Measurements from ENCODE around the gene GRIA4. TPM values are rescaled to one million over a fixed set of nuclear protein-coding genes. Genes with fewer than 3 reads are reported as not detected.

GRIA4 gene
- total and polyA plus RNA-seq, 2 of the 13 experiments (the other 11 are each of a cell fraction or from before 2014, with no cell fraction given) = not detected

DNA sequence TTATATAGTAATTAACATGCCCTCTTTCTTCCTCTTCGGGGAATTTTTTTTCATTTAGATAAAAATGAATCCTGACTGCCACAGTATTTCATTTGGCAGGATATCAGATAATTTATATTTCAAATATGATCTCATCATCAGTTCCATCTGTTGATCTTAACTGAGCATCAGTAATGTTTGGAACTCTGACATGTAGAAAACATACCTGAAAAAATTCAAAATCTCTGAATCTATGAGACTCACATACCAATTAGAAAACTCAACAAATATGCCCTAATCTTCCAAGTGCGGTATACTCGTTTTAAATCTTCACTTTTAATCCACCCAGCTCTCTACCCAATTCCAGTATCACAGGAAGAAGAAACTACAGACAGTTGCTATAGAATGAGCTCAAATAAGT, 250.2 kb downstream of the GRIA4 start (continued):
- TF ChIP-seq, protein P1, sequence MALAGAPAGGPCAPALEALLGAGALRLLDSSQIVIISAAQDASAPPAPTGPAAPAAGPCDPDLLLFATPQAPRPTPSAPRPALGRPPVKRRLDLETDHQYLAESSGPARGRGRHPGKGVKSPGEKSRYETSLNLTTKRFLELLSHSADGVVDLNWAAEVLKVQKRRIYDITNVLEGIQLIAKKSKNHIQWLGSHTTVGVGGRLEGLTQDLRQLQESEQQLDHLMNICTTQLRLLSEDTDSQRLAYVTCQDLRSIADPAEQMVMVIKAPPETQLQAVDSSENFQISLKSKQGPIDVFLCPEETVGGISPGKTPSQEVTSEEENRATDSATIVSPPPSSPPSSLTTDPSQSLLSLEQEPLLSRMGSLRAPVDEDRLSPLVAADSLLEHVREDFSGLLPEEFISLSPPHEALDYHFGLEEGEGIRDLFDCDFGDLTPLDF (CRISPR knock-in tag; IDR thresholded peaks at IDR 0.05) = no peak
- TF ChIP-seq, protein P2, sequence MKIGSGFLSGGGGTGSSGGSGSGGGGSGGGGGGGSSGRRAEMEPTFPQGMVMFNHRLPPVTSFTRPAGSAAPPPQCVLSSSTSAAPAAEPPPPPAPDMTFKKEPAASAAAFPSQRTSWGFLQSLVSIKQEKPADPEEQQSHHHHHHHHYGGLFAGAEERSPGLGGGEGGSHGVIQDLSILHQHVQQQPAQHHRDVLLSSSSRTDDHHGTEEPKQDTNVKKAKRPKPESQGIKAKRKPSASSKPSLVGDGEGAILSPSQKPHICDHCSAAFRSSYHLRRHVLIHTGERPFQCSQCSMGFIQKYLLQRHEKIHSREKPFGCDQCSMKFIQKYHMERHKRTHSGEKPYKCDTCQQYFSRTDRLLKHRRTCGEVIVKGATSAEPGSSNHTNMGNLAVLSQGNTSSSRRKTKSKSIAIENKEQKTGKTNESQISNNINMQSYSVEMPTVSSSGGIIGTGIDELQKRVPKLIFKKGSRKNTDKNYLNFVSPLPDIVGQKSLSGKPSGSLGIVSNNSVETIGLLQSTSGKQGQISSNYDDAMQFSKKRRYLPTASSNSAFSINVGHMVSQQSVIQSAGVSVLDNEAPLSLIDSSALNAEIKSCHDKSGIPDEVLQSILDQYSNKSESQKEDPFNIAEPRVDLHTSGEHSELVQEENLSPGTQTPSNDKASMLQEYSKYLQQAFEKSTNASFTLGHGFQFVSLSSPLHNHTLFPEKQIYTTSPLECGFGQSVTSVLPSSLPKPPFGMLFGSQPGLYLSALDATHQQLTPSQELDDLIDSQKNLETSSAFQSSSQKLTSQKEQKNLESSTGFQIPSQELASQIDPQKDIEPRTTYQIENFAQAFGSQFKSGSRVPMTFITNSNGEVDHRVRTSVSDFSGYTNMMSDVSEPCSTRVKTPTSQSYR (CRISPR knock-in tag; IDR thresholded peaks at IDR 0.05; ENCODE audit: borderline replicate concordance) = no peak
- TF ChIP-seq, protein P3, sequence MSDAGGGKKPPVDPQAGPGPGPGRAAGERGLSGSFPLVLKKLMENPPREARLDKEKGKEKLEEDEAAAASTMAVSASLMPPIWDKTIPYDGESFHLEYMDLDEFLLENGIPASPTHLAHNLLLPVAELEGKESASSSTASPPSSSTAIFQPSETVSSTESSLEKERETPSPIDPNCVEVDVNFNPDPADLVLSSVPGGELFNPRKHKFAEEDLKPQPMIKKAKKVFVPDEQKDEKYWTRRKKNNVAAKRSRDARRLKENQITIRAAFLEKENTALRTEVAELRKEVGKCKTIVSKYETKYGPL (CRISPR knock-in tag; IDR thresholded peaks at IDR 0.05) = no peak
- TF ChIP-seq ZNF670 (CRISPR knock-in tag; IDR thresholded peaks at IDR 0.05; ENCODE audit: borderline replicate concordance) (no peak), ZKSCAN1 (IDR thresholded peaks at IDR 0.05; ENCODE audit: low read length) (no peak), MAFG (CRISPR knock-in tag; IDR thresholded peaks at IDR 0.05) (no peak), SNAPC2 (CRISPR knock-in tag; IDR thresholded peaks at IDR 0.05) (no peak)

DNA sequence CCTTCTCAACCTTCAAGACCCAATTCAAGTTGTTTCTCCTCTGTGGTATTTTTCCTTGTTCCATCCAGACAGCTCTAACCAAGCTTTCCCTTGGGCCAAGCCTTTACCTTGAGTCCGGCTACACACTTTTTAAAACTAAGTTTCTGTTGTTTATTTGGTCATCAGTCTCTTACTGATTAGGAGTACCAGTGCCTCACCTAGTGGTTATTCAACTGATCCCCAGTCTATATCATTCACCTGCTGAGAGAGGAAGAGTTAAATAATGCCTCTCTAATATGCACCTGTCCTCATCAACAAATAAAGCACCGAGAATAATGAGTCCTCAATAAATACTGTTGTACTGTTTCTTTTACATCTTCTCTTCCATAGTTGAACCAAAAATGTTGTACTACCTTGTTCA, 251.4 kb downstream of the GRIA4 start:
- DNase-seq (ENCODE audit: low spot score) = no peak

More for the DNA sequence above, 251.4 kb downstream of the GRIA4 start:
- Histone ChIP-seq H3K79me2 (ENCODE audit: insufficient read depth, low read length) (no peaks in the 10 kb centered on the region), H4K20me1 (ENCODE audit: insufficient read depth, low read length) (no peaks in the 10 kb centered on the region), H3K4me2 (ENCODE audit: low read depth, low read length) (no peak overlapping the region), H3K27ac (ENCODE audit: extremely low read length, insufficient read depth, low read length) (no peak overlapping the region), H3K9ac (ENCODE audit: insufficient read depth, low read depth, low read length) (no peak overlapping the region), H3K9me3 (ENCODE audit: low read length) (no peaks in the 10 kb centered on the region), H3K4me1 (ENCODE audit: insufficient read depth, low read length) (no peaks in the 10 kb centered on the region), H3K36me3 (replicated peaks in 1 of 2; ENCODE audit: control insufficient read depth in 1 of 2, insufficient read depth in 2 of 2, low read length in 2 of 2) (no peaks in the 10 kb centered on the region), H3K4me3 (replicated peaks in 1 of 3; ENCODE audit: insufficient read depth in 1 of 3, low read depth in 2 of 3, low read length in 3 of 3) (no peak overlapping the region), H2AFZ (ENCODE audit: low read length) (no peak overlapping the region), H3K27me3 (ENCODE audit: control insufficient read depth in 1 of 2, insufficient read depth in 2 of 2, low read length in 2 of 2) (no peaks in the 10 kb centered on the region)
- no TSS peak for BruUV-seq (replicated peaks)
- in situ Hi-C loops (cut with HindIII; ENCODE audit: extremely low pct_ligation_motif_present, low pct_unique_long_range_greater_than_20kb) = no loop called here
- intact Hi-C loops (cut with micrococcal nuclease; ENCODE audit: unreplicated experiment) = no loop called here
- POLR2A ChIA-PET = no interaction called here
- 2% methylated on average over 2 of the region's 2 CpGs for WGBS (ENCODE audit: low lambda C conversion rate)
- ATAC-seq (no peak), FAIRE-seq (no peak)
- TF ChIP-seq, protein P4, sequence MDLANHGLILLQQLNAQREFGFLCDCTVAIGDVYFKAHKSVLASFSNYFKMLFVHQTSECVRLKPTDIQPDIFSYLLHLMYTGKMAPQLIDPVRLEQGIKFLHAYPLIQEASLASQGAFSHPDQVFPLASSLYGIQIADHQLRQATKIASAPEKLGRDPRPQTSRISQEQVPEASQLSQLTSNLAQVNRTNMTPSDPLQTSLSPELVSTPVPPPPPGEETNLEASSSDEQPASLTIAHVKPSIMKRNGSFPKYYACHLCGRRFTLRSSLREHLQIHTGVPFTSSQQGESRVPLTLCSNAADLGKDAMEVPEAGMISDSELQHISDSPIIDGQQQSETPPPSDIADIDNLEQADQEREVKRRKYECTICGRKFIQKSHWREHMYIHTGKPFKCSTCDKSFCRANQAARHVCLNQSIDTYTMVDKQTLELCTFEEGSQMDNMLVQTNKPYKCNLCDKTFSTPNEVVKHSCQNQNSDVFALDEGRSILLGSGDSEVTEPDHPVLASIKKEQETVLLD (CRISPR knock-in tag; IDR thresholded peaks at IDR 0.05; ENCODE audit: low read depth) = no peak
- TF ChIP-seq DNMT1 (CRISPR knock-in tag; IDR thresholded peaks at IDR 0.05) (no peak), STAG1 (CRISPR knock-in tag; IDR thresholded peaks at IDR 0.05) (peak; percentile 32)
- CTCF ChIA-PET (ENCODE audit: low intra/inter-chr PET ratio, low total read pairs) = no interaction called here
